Natural killer cell (primary cell): ENCODE results near the gene NUBP2. TPM values are rescaled to one million over a fixed set of nuclear protein-coding genes. Genes with fewer than 3 reads are reported as not detected.

Experiments
- ATAC-seq, 3 donors: fragments of 150-1000 bp in 2 of 3; fragments of 200-7000 bp in 1 of 3; cut with Tn5 transposase; 1 replicate in 1 of 3; 2 replicates in 2 of 3; pipeline ENCODE4 v1.10.0; 2021; ENCODE audit warnings: mild to moderate bottlenecking in 2 of 3, moderate library complexity in 2 of 3
- DNase-seq, 2 donors: peaks; one replicate each; pipeline versions ENCODE4 v3.0.0 to v3.0.0-alpha.2; 2013 to 2021; ENCODE audit warnings: mixed read lengths in 1 of 2
- H3K27ac ChIP-seq: one replicate; pipeline ENCODE4 v1.5.1; 2013; ENCODE audit warnings: mild to moderate bottlenecking, low read length
- H3K27me3 ChIP-seq: one replicate; pipeline ENCODE4 v1.6.1; 2013; ENCODE audit warnings: low read length; ENCODE audit not compliant: control insufficient read depth, insufficient read depth
- H3K36me3 ChIP-seq: one replicate; pipeline ENCODE4 v1.6.1; 2013; ENCODE audit warnings: low read length; ENCODE audit not compliant: control insufficient read depth, insufficient read depth
- H3K4me1 ChIP-seq: one replicate; pipeline ENCODE4 v1.6.1; 2013; ENCODE audit warnings: low read length; ENCODE audit not compliant: control insufficient read depth, insufficient read depth
- H3K4me3 ChIP-seq: one replicate; pipeline ENCODE4 v1.5.1; 2013; ENCODE audit warnings: low read length
- H3K9me3 ChIP-seq: one replicate; pipeline ENCODE4 v1.6.1; 2013; ENCODE audit warnings: low read length; ENCODE audit not compliant: control insufficient read depth, insufficient read depth
- H3K27ac Mint-ChIP-seq, 2 donors: one replicate each; pipeline ENCODE4 v1.8.0; 2022; ENCODE audit warnings: mild to moderate bottlenecking in 2 of 2, mixed read lengths in 2 of 2, moderate library complexity in 1 of 2
- H3K27me3 Mint-ChIP-seq, 2 donors: one replicate each; pipeline ENCODE4 v1.8.0; 2022; ENCODE audit warnings: low read depth in 2 of 2, mixed read lengths in 2 of 2
- H3K36me3 Mint-ChIP-seq: one replicate; pipeline ENCODE4 v1.8.0; 2022; ENCODE audit warnings: mixed read lengths
- H3K4me1 Mint-ChIP-seq, 2 donors: one replicate each; pipeline ENCODE4 v1.8.0; 2022; ENCODE audit warnings: mixed read lengths in 2 of 2
- H3K4me3 Mint-ChIP-seq: one replicate; pipeline ENCODE4 v1.8.0; 2022; ENCODE audit warnings: mild to moderate bottlenecking, moderate library complexity, mixed read lengths
- H3K9me3 Mint-ChIP-seq, 2 donors: one replicate each; pipeline ENCODE4 v1.8.0; 2022; ENCODE audit warnings: mixed read lengths in 2 of 2
- CTCF ChIP-seq: fragments of 200-600 bp; IDR thresholded peaks from one replicate; pipeline ENCODE4 v1.8.0; 2022; ENCODE audit warnings: antibody characterized with exemption
- WGBS: methylation state at CpG from one replicate; pipeline ENCODE4 v1.1.7; 2013; ENCODE audit warnings: missing lambda C conversion rate; ENCODE audit not compliant: insufficient coverage; 5-methylcytosine and 5-hydroxymethylcytosine counted together
- intact Hi-C: fragments of 100-400 bp; cut with micrococcal nuclease; formaldehyde crosslinking; loops from one replicate; pipeline ENCODE4 v1.14.2; 2022
- total RNA-seq, 4 donors: library from RNA; stranded (reverse); fragments of 120-200 nt in 1 of 4; gene quantifications; one replicate each; pipeline versions ENCODE4 v1.2.3 to v1.2.4, GENCODE V29; 2013 to 2022

The NUBP2 gene
- total RNA-seq, 3 donors from 2014 or later (not counting 1 experiment from before 2014, with no cell fraction given) = 39.5 to 51.9 (median 49.4) TPM

GRCh38 chr16:1777375-1778199, 5.2 kb upstream of the NUBP2 start:
- peaks cover 14 to 15% of the 10 kb centered on the region in 2 donors for H3K4me1 Mint-ChIP-seq
- no peaks in the 10 kb centered on the region for H3K9me3 ChIP-seq
- H3K27me3 ChIP-seq = no peaks in the 10 kb centered on the region
- H3K4me3 Mint-ChIP-seq = peak overlapping the region; percentile 31
- no peak for TF ChIP-seq CTCF
- intact Hi-C loops = loop anchor here (10.0 kb wide), 1 partner anchor 147 kb away; no protein-coding TSS in a partner anchor
- H3K27ac Mint-ChIP-seq = no peak overlapping the region
- no peak overlapping the region for H3K4me3 ChIP-seq
- ATAC-seq (no peak), DNase-seq (no peak)
- H3K27ac ChIP-seq = no peak overlapping the region
- H3K36me3 Mint-ChIP-seq = no peaks in the 10 kb centered on the region
- peaks cover 44% of the 10 kb centered on the region for H3K4me1 ChIP-seq
- H3K9me3 Mint-ChIP-seq = no peaks in the 10 kb centered on the region
- 91% methylated on average over 36 of the region's 36 CpGs for WGBS
- no peaks in the 10 kb centered on the region for H3K27me3 Mint-ChIP-seq
- H3K36me3 ChIP-seq = peaks cover 24% of the 10 kb centered on the region

- Mint-ChIP-seq H3K4me1 (peaks cover 14 to 19% of the 10 kb centered on the region in 2 donors), H3K36me3 (no peaks in the 10 kb centered on the region), H3K27ac (no peak overlapping the region), H3K27me3 (no peaks in the 10 kb centered on the region), H3K9me3 (no peaks in the 10 kb centered on the region), H3K4me3 (peak overlapping the region; percentile 31)
- intact Hi-C loops = loop anchor here (10.0 kb wide), 1 partner anchor 146 kb away; no protein-coding TSS in a partner anchor
- ATAC-seq (no peak), DNase-seq (no peak)
- Histone ChIP-seq H3K9me3 (no peaks in the 10 kb centered on the region), H3K4me1 (peaks cover 49% of the 10 kb centered on the region), H3K4me3 (no peak overlapping the region), H3K27me3 (no peaks in the 10 kb centered on the region), H3K27ac (no peak overlapping the region), H3K36me3 (peaks cover 24% of the 10 kb centered on the region)
- no peak for TF ChIP-seq CTCF
- 90% methylated on average over 34 of the region's 34 CpGs for WGBS
Observed at GRCh38 chr16:1778200-1779179, 4.3 kb upstream of the NUBP2 start.

GRCh38 chr16:1779234-1779701, 3.5 kb upstream of the NUBP2 start:
- no peaks in the 10 kb centered on the region for H3K27me3 ChIP-seq
- DNase-seq (no peak), ATAC-seq (no peak)
- H3K9me3 ChIP-seq = no peaks in the 10 kb centered on the region
- H3K4me1 ChIP-seq = peaks cover 50% of the 10 kb centered on the region
- Mint-ChIP-seq H3K27me3 (no peaks in the 10 kb centered on the region), H3K4me3 (no peak overlapping the region), H3K4me1 (peaks cover 10 to 15% of the 10 kb centered on the region in 2 donors), H3K36me3 (no peaks in the 10 kb centered on the region), H3K27ac (no peak overlapping the region), H3K9me3 (no peaks in the 10 kb centered on the region)
- 94% methylated on average over 8 of the region's 8 CpGs for WGBS
- H3K4me3 ChIP-seq = no peak overlapping the region
- TF ChIP-seq CTCF = no peak
- H3K36me3 ChIP-seq = peaks cover 24% of the 10 kb centered on the region
- H3K27ac ChIP-seq = no peak overlapping the region
- intact Hi-C loops = loop anchor here (10.0 kb wide), 1 partner anchor 146 kb away; no protein-coding TSS in a partner anchor
